ENCODE measurements around the gene TRMT1.
A peak's percentile ranks its signal among the peaks of the same experiment; 100 is the strongest.

Gene TRMT1

GRCh38 chr19:13103581-13104359 is 12.8 kb downstream of the TRMT1 start:
- peaks cover 12% of the 10 kb centered on the region; the same call in 1 of the 2 replicates for H3K27me3 ChIP-seq (ENCODE audit: insufficient read depth, low read depth)
- peak overlapping the region; percentile 54; the same call in 1 of the 2 replicates for H3K4me2 ChIP-seq
- H3K36me3 ChIP-seq (ENCODE audit: insufficient read depth): no peaks in the 10 kb centered on the region
- H3K27ac ChIP-seq: no peak overlapping the region
- peak overlapping the region; percentile 41 for H2AFZ ChIP-seq (ENCODE audit: low read depth)
- H3K4me1 ChIP-seq (ENCODE audit: low read depth, poor library complexity, severe bottlenecking): no peaks in the 10 kb centered on the region
- H3K4me3 ChIP-seq (IDR thresholded peaks at IDR 0.05; ENCODE audit: insufficient read depth, low read depth, low read length): no peak overlapping the region
- TF ChIP-seq, protein P1, sequence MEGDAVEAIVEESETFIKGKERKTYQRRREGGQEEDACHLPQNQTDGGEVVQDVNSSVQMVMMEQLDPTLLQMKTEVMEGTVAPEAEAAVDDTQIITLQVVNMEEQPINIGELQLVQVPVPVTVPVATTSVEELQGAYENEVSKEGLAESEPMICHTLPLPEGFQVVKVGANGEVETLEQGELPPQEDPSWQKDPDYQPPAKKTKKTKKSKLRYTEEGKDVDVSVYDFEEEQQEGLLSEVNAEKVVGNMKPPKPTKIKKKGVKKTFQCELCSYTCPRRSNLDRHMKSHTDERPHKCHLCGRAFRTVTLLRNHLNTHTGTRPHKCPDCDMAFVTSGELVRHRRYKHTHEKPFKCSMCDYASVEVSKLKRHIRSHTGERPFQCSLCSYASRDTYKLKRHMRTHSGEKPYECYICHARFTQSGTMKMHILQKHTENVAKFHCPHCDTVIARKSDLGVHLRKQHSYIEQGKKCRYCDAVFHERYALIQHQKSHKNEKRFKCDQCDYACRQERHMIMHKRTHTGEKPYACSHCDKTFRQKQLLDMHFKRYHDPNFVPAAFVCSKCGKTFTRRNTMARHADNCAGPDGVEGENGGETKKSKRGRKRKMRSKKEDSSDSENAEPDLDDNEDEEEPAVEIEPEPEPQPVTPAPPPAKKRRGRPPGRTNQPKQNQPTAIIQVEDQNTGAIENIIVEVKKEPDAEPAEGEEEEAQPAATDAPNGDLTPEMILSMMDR (conservative IDR thresholded peaks at IDR 0.05; ENCODE audit: low read depth, low read length): no peak
- no peak overlapping the region for H3K9ac ChIP-seq
- no peaks in the 10 kb centered on the region for H3K79me2 ChIP-seq (ENCODE audit: insufficient read depth, low read depth)
- no peaks in the 10 kb centered on the region for H4K20me1 ChIP-seq (ENCODE audit: insufficient read depth)

GRCh38 chr19:13102666-13103580 is 13.6 kb downstream of the TRMT1 start, which contains the start of gene LYL1:
Gene LYL1 (minus strand): TSS chr19:13102858. CDS start chr19:13101171, 1,687 bp downstream.
- Histone ChIP-seq H3K9ac (no peak within 1 kb of the TSS), H3K36me3 (ENCODE audit: insufficient read depth) (no peaks in the 10 kb centered on the region), H3K27me3 (ENCODE audit: insufficient read depth, low read depth) (peaks cover 18% of the 10 kb centered on the region), H2AFZ (ENCODE audit: low read depth) (no peak within 1 kb of the TSS), H3K79me2 (ENCODE audit: insufficient read depth, low read depth) (no peaks in the 10 kb centered on the region), H3K4me2 (no peak within 1 kb of the TSS), H3K4me3 (IDR thresholded peaks at IDR 0.05; ENCODE audit: insufficient read depth, low read depth, low read length) (no peak within 1 kb of the TSS), H4K20me1 (ENCODE audit: insufficient read depth) (no peaks in the 10 kb centered on the region), H3K27ac (no peak within 1 kb of the TSS), H3K4me1 (ENCODE audit: low read depth, poor library complexity, severe bottlenecking) (no peaks in the 10 kb centered on the region)
- TF ChIP-seq, protein P1 (conservative IDR thresholded peaks at IDR 0.05; ENCODE audit: low read depth, low read length): no peak

DNA sequence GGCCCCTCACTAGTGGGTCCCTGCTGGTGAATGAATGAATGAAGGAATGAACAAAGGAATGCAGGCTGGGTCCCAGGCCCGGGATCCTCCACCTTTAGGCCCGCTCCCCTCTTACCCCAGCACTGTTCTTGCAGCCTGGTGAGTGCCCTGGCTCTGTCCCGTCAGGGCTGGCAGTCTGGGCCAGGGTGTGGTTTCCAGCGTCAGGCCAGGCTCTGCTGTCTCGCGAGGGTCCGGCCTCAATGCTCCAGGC is 14.2 kb downstream of the TRMT1 start:
- Histone ChIP-seq H4K20me1 (ENCODE audit: insufficient read depth) (no peaks in the 10 kb centered on the region), H3K4me3 (IDR thresholded peaks at IDR 0.05; ENCODE audit: insufficient read depth, low read depth, low read length) (no peak overlapping the region), H3K36me3 (ENCODE audit: insufficient read depth) (no peaks in the 10 kb centered on the region), H3K27me3 (ENCODE audit: insufficient read depth, low read depth) (peaks cover 19% of the 10 kb centered on the region), H2AFZ (ENCODE audit: low read depth) (no peak overlapping the region), H3K4me2 (no peak overlapping the region), H3K27ac (no peak overlapping the region), H3K79me2 (ENCODE audit: insufficient read depth, low read depth) (no peaks in the 10 kb centered on the region), H3K4me1 (ENCODE audit: low read depth, poor library complexity, severe bottlenecking) (peaks cover under 1% of the 10 kb centered on the region), H3K9ac (no peak overlapping the region)
- TF ChIP-seq, protein P1 (conservative IDR thresholded peaks at IDR 0.05; ENCODE audit: low read depth, low read length): no peak

GRCh38 chr19:13101590-13102415 is 14.7 kb downstream of the TRMT1 start:
- H4K20me1 ChIP-seq (ENCODE audit: insufficient read depth): no peaks in the 10 kb centered on the region
- H3K4me3 ChIP-seq (IDR thresholded peaks at IDR 0.05; ENCODE audit: insufficient read depth, low read depth, low read length): no peak overlapping the region
- H3K27ac ChIP-seq: no peak overlapping the region
- no peaks in the 10 kb centered on the region for H3K79me2 ChIP-seq (ENCODE audit: insufficient read depth, low read depth)
- H3K4me2 ChIP-seq: no peak overlapping the region
- no peak overlapping the region for H2AFZ ChIP-seq (ENCODE audit: low read depth)
- H3K4me1 ChIP-seq (ENCODE audit: low read depth, poor library complexity, severe bottlenecking): peaks cover 6% of the 10 kb centered on the region
- peaks cover 25% of the 10 kb centered on the region for H3K27me3 ChIP-seq (ENCODE audit: insufficient read depth, low read depth)
- TF ChIP-seq, protein P1 (conservative IDR thresholded peaks at IDR 0.05; ENCODE audit: low read depth, low read length): no peak
- H3K9ac ChIP-seq: no peak overlapping the region
- H3K36me3 ChIP-seq (ENCODE audit: insufficient read depth): no peaks in the 10 kb centered on the region

All from KMS-11 (cell line).